GM21737 (cell line): ENCODE results near the gene MAP3K7CL.
"Not testable (repeated sequence)": the region's sequence is repeated elsewhere in the genome, so short reads cannot be mapped to it uniquely, and the experiment has no call there.

Experiments used
- ATAC-seq: cut with Tn5 transposase; IDR thresholded peaks from one replicate; pipeline ENCODE4 v1.9.1; 2021; ENCODE audit warnings: mild to moderate bottlenecking, moderate library complexity; ENCODE audit not compliant: unreplicated experiment

The MAP3K7CL gene

GRCh38 chr21:29166323-29166722 lies 35.9 kb downstream of the MAP3K7CL start:
- ATAC-seq = no peak

- ATAC-seq = no peak
Observed at GRCh38 chr21:29166853-29167252, 36.4 kb downstream of the MAP3K7CL start.

- ATAC-seq = not testable (repeated sequence)
Observed at GRCh38 chr21:29167481-29167880, 37.0 kb downstream of the MAP3K7CL start.

GRCh38 chr21:29168891-29169315 lies 38.5 kb downstream of the MAP3K7CL start:
- ATAC-seq = no peak

GRCh38 chr21:29170944-29171343 lies 40.5 kb downstream of the MAP3K7CL start:
- no peak for ATAC-seq

GRCh38 chr21:29172282-29172681 lies 41.8 kb downstream of the MAP3K7CL start:
- no peak for ATAC-seq

GRCh38 chr21:29174607-29175013 lies 44.2 kb downstream of the MAP3K7CL start:
- ATAC-seq = no peak

- no peak for ATAC-seq
Observed at GRCh38 chr21:29175408-29176134, 45.1 kb downstream of the MAP3K7CL start.

- no peak for ATAC-seq
Observed at GRCh38 chr21:29176471-29177120, 46.2 kb downstream of the MAP3K7CL start.

- ATAC-seq = no peak
Observed at GRCh38 chr21:29177800-29178199, 47.4 kb downstream of the MAP3K7CL start.

GRCh38 chr21:29178926-29179325 lies 48.5 kb downstream of the MAP3K7CL start:
- ATAC-seq = no peak

GRCh38 chr21:29179503-29179902 lies 49.1 kb downstream of the MAP3K7CL start:
- no peak for ATAC-seq

- no peak for ATAC-seq
Observed at GRCh38 chr21:29181799-29182470, 51.5 kb downstream of the MAP3K7CL start.

GRCh38 chr21:29182691-29183092 lies 52.2 kb downstream of the MAP3K7CL start:
- no peak for ATAC-seq

GRCh38 chr21:29184037-29184436 lies 53.6 kb downstream of the MAP3K7CL start:
- no peak for ATAC-seq

- ATAC-seq = no peak
Observed at GRCh38 chr21:29185172-29185571, 54.7 kb downstream of the MAP3K7CL start.

GRCh38 chr21:29185633-29186032 lies 55.2 kb downstream of the MAP3K7CL start:
- no peak for ATAC-seq

GRCh38 chr21:29186246-29186645 lies 55.8 kb downstream of the MAP3K7CL start:
- ATAC-seq = no peak

GRCh38 chr21:29187944-29188343 lies 57.5 kb downstream of the MAP3K7CL start:
- ATAC-seq = no peak

GRCh38 chr21:29189353-29189752 lies 58.9 kb downstream of the MAP3K7CL start:
- no peak for ATAC-seq

- no peak for ATAC-seq
Observed at GRCh38 chr21:29190923-29191331, 60.5 kb downstream of the MAP3K7CL start.

- no peak for ATAC-seq
Observed at GRCh38 chr21:29193072-29193471, 62.6 kb downstream of the MAP3K7CL start.
